Forelimb muscle (tissue), 1 donor: ENCODE measurements around the gene MED27. TPM values are rescaled to one million over a fixed set of nuclear protein-coding genes. Genes with fewer than 3 reads are reported as not detected.

Experiments
- DNase-seq: peaks from one replicate; pipeline ENCODE4 v3.0.0-alpha.2; 2013; ENCODE audit warnings: low read depth
- polyA plus RNA-seq: library from polyadenylated mRNA; unstranded; fragments of 120-200 nt; gene quantifications from one replicate; pipeline ENCODE4 v1.2.1, GENCODE V29; 2013; ENCODE audit not compliant: insufficient read length

The MED27 gene
- polyA plus RNA-seq, 1 donor, result 12.9 TPM

GRCh38 chr9:131879911-131880290, 199.8 kb downstream of the MED27 start:
- DNase-seq, result no peak

DNA sequence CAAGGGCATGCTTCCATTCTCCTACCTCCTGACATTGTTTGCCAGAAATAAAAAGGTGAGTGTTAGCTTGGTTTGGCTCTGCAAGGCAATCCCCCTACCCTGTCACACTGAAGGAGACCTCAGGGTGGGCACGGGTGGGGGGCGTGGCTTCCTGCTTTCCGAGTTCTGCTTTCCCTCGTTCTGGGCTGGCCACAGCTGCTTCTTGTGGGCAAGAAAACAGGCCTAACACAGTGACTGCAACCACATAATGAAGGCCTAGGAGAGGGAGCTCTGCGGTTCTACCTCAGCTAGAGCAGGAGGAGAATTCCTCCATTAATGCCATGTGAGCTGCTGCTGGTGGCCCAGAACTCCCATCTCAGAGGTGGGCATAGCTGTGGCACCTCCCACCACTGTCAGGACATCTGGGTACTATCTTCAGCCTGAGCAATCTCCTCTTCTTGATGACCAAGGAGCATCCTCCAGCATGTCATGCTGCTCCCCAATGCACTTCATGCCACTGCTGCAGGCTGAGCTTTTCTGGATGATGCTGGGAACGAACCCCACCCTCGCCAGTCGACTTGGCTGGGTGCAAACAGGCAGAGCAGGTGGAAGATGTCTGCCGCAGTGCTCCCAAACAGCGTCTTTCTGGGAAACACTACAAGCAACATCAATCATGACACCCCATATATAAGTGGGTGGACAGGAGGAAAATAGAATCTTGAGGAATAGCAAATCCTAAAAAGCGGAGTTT, 200.3 kb downstream of the MED27 start:
- DNase-seq, result no peak

DNA sequence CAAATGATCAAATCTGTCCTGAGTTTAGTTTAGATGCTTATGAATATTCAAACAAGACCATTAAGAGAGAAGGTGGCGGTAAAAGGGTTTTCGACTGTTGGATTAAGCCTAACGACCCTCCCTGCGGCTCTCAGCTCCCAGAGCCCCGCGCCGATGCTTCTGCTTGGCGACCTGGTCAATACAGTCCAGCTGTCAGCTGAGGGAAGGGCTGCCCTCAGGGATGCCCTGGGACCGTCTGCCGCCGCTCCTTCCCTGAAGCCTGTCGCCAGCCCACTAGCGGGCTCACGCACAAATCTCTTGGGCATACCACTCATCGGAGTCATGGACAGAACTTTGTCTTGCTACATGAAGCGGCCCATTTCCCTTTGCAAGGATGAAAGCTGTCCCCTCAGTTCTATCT, 203.2 kb downstream of the MED27 start:
- no peak for DNase-seq

- no peak for DNase-seq
Measured at GRCh38 chr9:131875828-131876485, 203.7 kb downstream of the MED27 start.

DNA sequence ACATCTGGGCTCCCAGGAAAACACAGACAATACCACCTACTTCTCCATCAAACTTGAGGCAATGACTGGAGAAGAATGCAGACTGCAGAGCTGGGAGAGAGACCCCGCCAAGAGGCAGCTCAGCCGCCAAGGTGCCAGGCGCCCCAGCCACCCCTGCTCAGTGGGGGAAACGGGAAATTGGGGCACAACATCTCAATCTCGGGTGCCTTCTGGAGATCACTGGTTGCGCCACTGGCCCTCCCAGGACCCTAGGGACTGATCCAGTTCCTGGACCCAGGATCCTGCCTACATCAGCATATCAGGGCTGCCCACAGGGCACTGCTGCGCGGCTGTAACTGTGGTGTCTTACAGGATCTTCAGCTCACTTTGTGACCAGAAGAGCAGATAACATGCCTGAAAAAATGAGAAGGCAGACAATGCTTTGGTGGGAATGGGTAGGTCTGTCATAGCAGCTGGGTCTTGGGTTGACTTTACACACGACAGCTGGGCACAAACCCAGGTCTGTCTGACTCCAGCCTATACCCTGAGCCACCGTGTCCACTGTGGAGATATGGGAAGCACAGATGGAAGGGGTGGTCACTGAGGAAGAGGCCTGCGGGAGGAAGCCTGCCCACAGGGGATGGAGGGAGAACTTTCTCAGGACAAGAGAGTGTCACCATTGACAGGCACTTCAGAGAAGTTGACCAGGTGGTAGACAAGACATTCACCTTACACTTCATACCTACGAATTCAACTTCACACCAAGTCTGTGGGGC, 204.6 kb downstream of the MED27 start:
- no peak for DNase-seq

DNA sequence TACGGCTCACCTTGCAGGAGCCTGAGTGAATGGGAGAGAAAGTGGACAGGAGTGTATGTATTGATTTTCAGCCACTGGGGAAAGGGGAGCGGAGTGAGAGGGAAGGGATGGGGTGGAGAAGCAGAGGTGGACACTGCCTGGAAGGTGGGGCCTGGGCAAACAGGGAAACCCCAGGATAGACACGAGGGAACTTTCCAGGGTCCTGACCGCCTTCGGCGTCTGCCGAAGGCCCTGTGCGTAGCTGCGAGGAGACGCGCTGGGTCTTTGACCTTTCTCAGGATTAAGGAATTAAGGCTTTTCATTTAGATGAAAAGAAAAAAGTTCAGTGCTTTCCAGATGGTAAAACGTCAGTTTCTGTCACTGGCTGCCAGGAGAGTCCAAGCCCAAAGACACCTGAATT, 205.2 kb downstream of the MED27 start:
- DNase-seq, result no peak

GRCh38 chr9:131873891-131874440, 205.7 kb downstream of the MED27 start:
- DNase-seq, result no peak

- no peak for DNase-seq
Measured at GRCh38 chr9:131873335-131873734, 206.3 kb downstream of the MED27 start.

DNA sequence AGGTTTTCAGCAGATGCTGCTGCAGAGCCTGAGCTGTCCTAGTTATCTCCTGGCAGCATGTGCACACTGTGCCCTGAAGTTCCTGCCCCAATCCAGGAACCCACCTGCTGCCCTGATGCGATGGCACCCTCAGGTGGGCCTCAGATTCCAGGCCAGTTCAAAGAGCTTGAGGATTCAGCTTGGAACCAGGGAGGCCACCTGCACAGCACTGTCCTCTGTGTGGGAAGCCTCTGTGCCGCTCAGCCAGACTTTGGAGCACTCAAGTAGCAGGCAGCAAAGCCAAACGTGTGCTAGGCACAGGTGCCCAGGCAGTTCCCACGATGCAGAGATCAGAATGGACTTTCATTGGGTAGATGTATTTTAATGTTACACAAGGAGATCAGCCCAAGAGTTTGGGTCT, 207.0 kb downstream of the MED27 start:
- no peak for DNase-seq

DNA sequence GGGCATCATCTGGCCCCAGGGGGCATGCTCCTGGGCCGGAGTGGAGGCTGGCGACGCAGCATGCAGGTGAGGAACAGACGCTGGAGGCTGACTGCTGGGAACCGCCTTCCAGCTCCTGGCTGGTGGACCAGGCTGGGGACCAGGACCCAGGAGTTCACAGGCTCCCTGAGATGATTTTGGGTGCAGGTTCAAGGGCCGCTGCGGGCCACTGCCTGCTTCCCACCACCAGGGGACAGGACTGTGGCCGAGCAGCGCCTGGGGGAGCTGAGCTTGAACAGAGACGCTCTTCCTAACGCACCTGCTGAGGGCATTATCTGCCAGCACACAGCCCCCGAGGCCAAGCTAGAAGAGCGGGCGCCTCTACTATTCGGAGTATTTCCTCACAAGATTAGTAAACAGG, 207.7 kb downstream of the MED27 start:
- no peak for DNase-seq

DNA sequence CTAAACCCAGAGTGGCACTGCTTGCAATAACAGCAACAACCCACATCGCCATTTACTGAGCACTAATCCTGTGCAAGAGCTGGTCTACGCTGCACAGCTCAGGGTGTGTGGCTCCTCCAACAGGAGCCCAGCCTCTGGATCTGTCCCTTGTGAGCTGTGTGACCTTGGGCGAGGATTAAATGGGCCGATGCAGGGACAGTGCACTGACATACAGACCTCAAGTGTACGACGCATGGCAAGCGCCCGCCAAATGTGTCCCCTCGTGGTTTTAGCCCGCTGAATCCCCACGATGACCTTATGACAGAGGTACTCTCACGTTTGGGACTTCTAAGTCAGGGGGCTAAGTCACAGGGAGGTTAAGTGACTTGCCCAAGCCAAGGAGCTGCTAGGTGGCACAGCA, 209.5 kb downstream of the MED27 start:
- DNase-seq, result no peak

DNA sequence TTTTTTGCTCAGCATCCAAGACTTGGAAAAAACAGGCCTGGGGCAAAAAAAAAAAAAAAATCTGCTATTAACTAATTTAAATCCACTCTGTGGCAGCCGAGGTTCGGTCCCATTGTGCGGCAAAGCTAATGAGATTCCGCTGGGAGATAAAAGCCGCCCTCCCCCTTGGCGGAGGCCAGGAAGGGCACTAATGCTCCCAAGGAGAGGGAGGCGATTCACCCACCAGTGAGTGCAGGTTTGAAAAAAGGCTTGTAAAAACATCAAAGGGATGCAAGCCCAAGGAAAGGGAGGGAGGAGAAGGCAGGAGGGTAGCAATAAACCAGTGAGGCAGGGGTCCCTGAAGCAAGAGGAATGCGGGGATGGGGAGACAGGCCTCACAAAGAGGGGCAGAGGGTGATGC, 210.3 kb downstream of the MED27 start:
- DNase-seq, result no peak

GRCh38 chr9:131868766-131869165, 210.9 kb downstream of the MED27 start:
- DNase-seq, result no peak

DNA sequence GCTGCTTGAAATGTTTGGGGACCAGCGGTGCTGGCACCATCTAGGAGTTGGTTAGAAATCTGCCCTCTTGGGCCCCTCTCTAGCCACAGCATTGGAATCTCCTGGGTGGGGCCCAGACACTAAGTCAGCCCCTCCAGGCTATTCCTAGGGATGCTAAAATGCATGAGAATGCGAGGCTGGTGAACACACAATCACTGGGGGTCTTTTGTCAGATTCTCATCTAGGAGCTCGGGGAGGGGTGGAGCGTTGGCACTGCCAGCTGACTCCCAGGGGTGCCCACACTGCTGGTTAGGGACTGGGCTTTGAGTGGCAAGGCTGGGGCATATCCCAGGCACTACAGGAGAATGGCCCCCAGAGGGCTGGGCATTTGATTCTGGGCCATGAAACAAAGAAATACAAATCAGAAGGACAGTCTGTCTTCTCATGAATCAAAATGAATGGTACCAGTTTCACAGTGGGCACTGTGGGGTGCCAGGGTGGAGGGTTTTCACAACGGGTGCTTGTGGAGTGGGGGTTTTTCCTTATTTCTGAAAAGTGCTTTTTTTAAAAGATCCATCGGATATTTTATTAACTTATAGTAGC, 212.0 kb downstream of the MED27 start:
- DNase-seq, result no peak

GRCh38 chr9:131865446-131866195, 214.0 kb downstream of the MED27 start:
- no peak for DNase-seq

DNA sequence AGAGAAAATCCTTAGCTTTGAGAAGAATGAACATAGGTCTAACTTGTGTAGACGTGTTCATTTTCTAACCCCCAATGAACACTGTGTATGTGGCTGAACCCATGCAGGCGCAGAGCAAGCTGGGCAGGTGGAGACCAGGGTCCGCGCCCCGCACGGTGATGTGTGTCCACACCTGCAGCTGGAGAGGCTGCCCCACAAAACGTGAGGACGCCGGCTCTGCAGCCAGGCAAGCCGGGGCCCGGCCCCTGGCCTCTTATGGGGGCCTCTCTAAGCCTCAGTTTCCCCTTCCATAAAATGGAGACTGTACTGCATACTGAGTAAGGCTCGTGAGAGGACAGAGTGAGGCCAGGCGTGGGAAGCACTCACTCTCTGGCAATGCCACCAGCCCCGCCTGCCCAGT, 215.1 kb downstream of the MED27 start:
- DNase-seq, result no peak

DNA sequence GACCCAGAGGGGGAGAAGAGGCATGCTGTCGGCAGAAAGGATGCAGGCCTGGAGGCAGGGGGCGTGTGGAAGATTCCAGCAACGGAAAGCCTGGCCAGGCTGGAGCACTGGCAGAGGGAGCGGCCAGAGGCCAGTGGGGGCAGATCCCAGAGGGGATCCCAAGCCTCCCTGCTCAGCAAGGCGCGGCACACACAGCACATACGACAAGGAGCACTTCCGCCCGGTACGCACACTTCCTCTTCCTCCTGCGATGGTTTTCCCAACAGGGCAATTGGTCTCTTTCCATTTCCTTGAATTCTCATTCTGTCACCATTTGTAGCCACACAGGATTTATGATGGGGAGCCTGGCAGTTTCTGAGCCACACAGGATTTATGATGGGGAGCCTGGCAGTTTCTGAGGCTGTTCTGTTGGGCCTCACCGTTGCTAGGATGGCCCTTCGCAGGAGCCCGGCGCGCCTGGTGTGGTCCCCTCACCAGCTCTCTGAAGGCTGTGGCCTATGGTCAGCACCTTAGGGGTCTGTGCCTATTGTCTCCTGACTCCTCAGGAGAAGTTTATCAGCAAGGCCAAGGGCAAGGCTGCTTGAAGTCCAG, 216.3 kb downstream of the MED27 start:
- no peak for DNase-seq

DNA sequence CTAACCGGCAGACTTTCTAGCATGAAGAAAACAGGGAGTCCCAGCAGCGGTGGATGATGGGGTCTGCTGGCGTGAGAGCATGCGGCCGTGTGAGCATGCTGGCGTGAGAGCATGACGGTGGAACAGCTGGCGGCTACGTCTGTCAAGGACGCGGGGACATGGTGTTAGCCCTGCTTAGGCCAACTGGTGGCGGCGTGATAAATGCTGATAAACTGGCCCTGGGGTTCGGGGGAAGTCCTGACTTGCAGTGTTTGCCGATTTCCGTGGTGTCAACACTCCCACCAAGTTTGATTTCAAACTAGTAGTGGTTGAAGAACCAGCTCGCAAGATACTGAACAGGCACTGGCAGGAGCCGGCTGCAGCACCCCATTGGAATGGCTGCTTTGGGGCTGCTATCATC, 217.4 kb downstream of the MED27 start:
- no peak for DNase-seq

DNA sequence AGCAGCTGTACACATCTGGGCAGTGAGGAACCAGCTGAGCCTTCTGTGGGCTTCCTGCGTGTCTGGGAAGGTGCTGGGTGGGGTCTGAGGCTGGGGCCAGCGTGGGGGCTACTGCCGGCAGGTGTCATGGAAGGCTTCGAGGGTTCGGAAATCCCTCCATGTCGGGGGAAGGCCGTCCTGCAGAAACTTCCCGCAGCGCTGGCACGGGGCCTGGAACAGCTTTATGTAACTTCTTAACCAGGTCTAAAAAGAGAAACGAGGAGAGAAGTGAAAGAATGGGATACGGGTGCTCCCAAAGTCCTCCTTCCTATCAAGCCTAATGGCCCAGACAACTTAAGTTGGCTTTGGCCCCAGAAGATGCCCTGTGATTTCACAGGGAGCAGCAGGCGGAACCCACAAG, 219.2 kb downstream of the MED27 start:
- no peak for DNase-seq

- no peak for DNase-seq
Measured at GRCh38 chr9:131858147-131858546, 221.5 kb downstream of the MED27 start.

DNA sequence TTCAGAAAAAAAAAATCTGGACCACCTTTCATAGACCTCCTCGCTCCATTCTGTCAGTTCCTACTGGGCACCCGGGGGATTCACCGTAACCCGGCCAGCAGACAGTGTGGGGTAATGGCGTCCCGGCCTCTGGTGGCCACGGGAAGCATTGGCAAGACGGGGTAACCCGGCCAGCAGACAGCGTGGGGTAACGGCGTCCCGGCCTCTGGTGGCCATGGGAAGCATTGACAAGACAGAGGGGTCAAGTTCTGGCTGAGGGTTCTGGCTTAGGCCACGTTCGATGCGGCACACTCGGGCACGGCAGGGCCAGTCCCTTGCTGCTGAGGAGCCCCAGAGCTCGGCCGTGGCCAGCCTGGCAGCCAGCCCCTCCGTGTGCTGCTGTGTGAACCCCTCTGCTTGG, 223.6 kb downstream of the MED27 start:
- DNase-seq, result no peak
